Fibroblast of skin of right quadriceps (primary cell): ENCODE data around the gene ZMYM1.
"Not testable (repeated sequence)": the region's sequence is repeated elsewhere in the genome, so short reads cannot be mapped to it uniquely, and the experiment has no call there.

Source experiments
- DNase-seq: peaks from one replicate; pipeline ENCODE4 v3.0.0-alpha.2; 2013

The ZMYM1 gene

GRCh38 chr1:35079003-35079930 is at the start of gene ZMYM1:
Gene ZMYM1, plus strand, starts transcription at chr1:35079385. Its CDS starts 14,603 bp downstream, at chr1:35093988.
- DNase-seq = peak; percentile 91

- DNase-seq = peak; percentile 34
Observed at GRCh38 chr1:35029761-35030160, 49.4 kb upstream of the ZMYM1 start.

- DNase-seq = no peak
Observed at GRCh38 chr1:35030338-35030737, 48.8 kb upstream of the ZMYM1 start.

- peak; percentile 32 for DNase-seq
Observed at GRCh38 chr1:35030756-35031446, 48.3 kb upstream of the ZMYM1 start.

- DNase-seq = no peak
Observed at GRCh38 chr1:35032384-35032739, 46.8 kb upstream of the ZMYM1 start.

- no peak for DNase-seq
Observed at GRCh38 chr1:35033346-35033745, 45.8 kb upstream of the ZMYM1 start.

GRCh38 chr1:35036621-35037020 is 42.6 kb upstream of the ZMYM1 start:
- DNase-seq = no peak

GRCh38 chr1:35037206-35037605 is 42.0 kb upstream of the ZMYM1 start:
- DNase-seq = no peak

GRCh38 chr1:35038723-35039122 is 40.5 kb upstream of the ZMYM1 start:
- DNase-seq = no peak

GRCh38 chr1:35043498-35043897 is 35.7 kb upstream of the ZMYM1 start:
- no peak for DNase-seq

GRCh38 chr1:35044431-35044830 is 34.8 kb upstream of the ZMYM1 start:
- peak; percentile 51 for DNase-seq

- DNase-seq = no peak
Observed at GRCh38 chr1:35046730-35047129, 32.5 kb upstream of the ZMYM1 start.

- peak; percentile 95 for DNase-seq
Observed at GRCh38 chr1:35047188-35047858, 31.9 kb upstream of the ZMYM1 start.

GRCh38 chr1:35049116-35049515 is 30.1 kb upstream of the ZMYM1 start:
- peak; percentile 43 for DNase-seq

GRCh38 chr1:35053433-35053832 is 25.8 kb upstream of the ZMYM1 start:
- no peak for DNase-seq

- not testable (repeated sequence) for DNase-seq
Observed at GRCh38 chr1:35054282-35054681, 24.9 kb upstream of the ZMYM1 start.

GRCh38 chr1:35058321-35058720 is 20.9 kb upstream of the ZMYM1 start:
- not testable (repeated sequence) for DNase-seq

- DNase-seq = no peak
Observed at GRCh38 chr1:35058988-35059387, 20.2 kb upstream of the ZMYM1 start.

- peak; percentile 5 for DNase-seq
Observed at GRCh38 chr1:35062518-35063196, 16.5 kb upstream of the ZMYM1 start.

- DNase-seq = no peak
Observed at GRCh38 chr1:35064265-35064664, 14.9 kb upstream of the ZMYM1 start.

- no peak for DNase-seq
Observed at GRCh38 chr1:35069746-35070145, 9.4 kb upstream of the ZMYM1 start.

- DNase-seq = no peak
Observed at GRCh38 chr1:35073265-35073811, 5.8 kb upstream of the ZMYM1 start.

GRCh38 chr1:35076426-35076825 is 2.8 kb upstream of the ZMYM1 start:
- peak; percentile 7 for DNase-seq
